ENCODE results near the gene USP9X.

- TF ChIP-seq, protein P1, sequence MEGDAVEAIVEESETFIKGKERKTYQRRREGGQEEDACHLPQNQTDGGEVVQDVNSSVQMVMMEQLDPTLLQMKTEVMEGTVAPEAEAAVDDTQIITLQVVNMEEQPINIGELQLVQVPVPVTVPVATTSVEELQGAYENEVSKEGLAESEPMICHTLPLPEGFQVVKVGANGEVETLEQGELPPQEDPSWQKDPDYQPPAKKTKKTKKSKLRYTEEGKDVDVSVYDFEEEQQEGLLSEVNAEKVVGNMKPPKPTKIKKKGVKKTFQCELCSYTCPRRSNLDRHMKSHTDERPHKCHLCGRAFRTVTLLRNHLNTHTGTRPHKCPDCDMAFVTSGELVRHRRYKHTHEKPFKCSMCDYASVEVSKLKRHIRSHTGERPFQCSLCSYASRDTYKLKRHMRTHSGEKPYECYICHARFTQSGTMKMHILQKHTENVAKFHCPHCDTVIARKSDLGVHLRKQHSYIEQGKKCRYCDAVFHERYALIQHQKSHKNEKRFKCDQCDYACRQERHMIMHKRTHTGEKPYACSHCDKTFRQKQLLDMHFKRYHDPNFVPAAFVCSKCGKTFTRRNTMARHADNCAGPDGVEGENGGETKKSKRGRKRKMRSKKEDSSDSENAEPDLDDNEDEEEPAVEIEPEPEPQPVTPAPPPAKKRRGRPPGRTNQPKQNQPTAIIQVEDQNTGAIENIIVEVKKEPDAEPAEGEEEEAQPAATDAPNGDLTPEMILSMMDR (IDR thresholded peaks at IDR 0.05): no peak
- TF ChIP-seq POLR2AphosphoS5 (IDR thresholded peaks at IDR 0.05) (no peak), POLR2A (IDR thresholded peaks at IDR 0.05) (no peak)
These were observed 12.1 kb downstream of the USP9X start for GRCh38 chrX:41097326-41097725.

All from suprapubic skin (tissue), 4 donors.